ENCODE measurements around the gene ZBTB2. TPM values are rescaled to one million over a fixed set of nuclear protein-coding genes. Genes with fewer than 3 reads are reported as not detected.
"Not testable (repeated sequence)": the region's sequence is repeated elsewhere in the genome, so short reads cannot be mapped to it uniquely, and the experiment has no call there.

Gene ZBTB2
- total RNA-seq, 4 donors from 2014 or later = 11.4 to 15.1 (median 12.4) TPM

GRCh38 chr6:151351731-151352130, 39.6 kb downstream of the ZBTB2 start:
- peaks cover 0 to 74% of the 10 kb centered on the region in 2 donors for H3K36me3 ChIP-seq
- no peak overlapping the region for H3K4me3 ChIP-seq
- H3K4me1 ChIP-seq = peaks cover 0 to 3% (median 0%) of the 10 kb centered on the region in 3 donors
- no peaks in the 10 kb centered on the region for H3K27me3 ChIP-seq
- no peak for TF ChIP-seq POLR2A (IDR thresholded peaks at IDR 0.05)
- no peak for TF ChIP-seq POLR2AphosphoS5 (IDR thresholded peaks at IDR 0.05)
- no peak for TF ChIP-seq CTCF (IDR thresholded peaks at IDR 0.05)
- no peak for TF ChIP-seq EP300 (IDR thresholded peaks at IDR 0.05)
- no peak for ATAC-seq
- H3K27ac ChIP-seq = no peak overlapping the region
- H3K9me3 ChIP-seq = no peaks in the 10 kb centered on the region
- 82 to 92% methylated on average over 2 to 7 of the region's 7 CpGs for WGBS, 2 donors (ENCODE audit: low coverage in 1 of 2)

- ATAC-seq = peak; percentile 10
- Histone ChIP-seq H3K4me1 (no peaks in the 10 kb centered on the region), H3K9me3 (no peaks in the 10 kb centered on the region), H3K36me3 (peaks cover 0 to 74% of the 10 kb centered on the region in 2 donors), H3K27me3 (no peaks in the 10 kb centered on the region), H3K4me3 (no peak overlapping the region), H3K27ac (no peak overlapping the region)
- no peak for TF ChIP-seq POLR2A (IDR thresholded peaks at IDR 0.05)
- no peak for TF ChIP-seq CTCF (IDR thresholded peaks at IDR 0.05)
- TF ChIP-seq POLR2AphosphoS5 (IDR thresholded peaks at IDR 0.05) = no peak
- WGBS, 2 donors (ENCODE audit: low coverage in 1 of 2) = 88 to 100% methylated on average over 4 to 8 of the region's 18 CpGs
These were observed 40.1 kb downstream of the ZBTB2 start for GRCh38 chr6:151351146-151351700.

- Histone ChIP-seq H3K27me3 (no peaks in the 10 kb centered on the region), H3K27ac (no peak overlapping the region), H3K9me3 (no peaks in the 10 kb centered on the region), H3K4me3 (no peak overlapping the region), H3K36me3 (peaks cover 0 to 68% of the 10 kb centered on the region in 2 donors), H3K4me1 (peaks cover 0 to under 1% (median 0%) of the 10 kb centered on the region in 3 donors)
- WGBS, 2 donors (ENCODE audit: low coverage in 1 of 2) = 96 to 98% methylated on average over 10 to 17 of the region's 20 CpGs
- TF ChIP-seq POLR2A (IDR thresholded peaks at IDR 0.05) = no peak
- no peak for TF ChIP-seq CTCF (IDR thresholded peaks at IDR 0.05)
- no peak for TF ChIP-seq POLR2AphosphoS5 (IDR thresholded peaks at IDR 0.05)
- no peak for TF ChIP-seq EP300 (IDR thresholded peaks at IDR 0.05)
- no peak for ATAC-seq
These were observed 40.8 kb downstream of the ZBTB2 start for GRCh38 chr6:151350442-151351145.

DNA sequence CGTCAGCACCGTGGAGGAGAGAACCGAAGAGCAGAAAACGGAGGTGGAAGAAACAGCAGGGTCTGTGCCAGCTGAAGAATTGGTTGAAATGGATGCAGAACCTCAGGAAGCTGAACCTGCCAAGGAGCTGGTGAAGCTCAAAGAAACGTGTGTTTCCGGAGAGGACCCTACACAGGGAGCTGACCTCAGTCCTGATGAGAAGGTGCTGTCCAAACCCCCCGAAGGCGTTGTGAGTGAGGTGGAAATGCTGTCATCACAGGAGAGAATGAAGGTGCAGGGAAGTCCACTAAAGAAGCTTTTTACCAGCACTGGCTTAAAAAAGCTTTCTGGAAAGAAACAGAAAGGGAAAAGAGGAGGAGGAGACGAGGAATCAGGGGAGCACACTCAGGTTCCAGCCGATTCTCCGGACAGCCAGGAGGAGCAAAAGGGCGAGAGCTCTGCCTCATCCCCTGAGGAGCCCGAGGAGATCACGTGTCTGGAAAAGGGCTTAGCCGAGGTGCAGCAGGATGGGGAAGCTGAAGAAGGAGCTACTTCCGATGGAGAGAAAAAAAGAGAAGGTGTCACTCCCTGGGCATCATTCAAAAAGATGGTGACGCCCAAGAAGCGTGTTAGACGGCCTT, 41.6 kb downstream of the ZBTB2 start:
- ATAC-seq = no peak
- TF ChIP-seq CTCF (IDR thresholded peaks at IDR 0.05) = no peak
- no peak for TF ChIP-seq POLR2A (IDR thresholded peaks at IDR 0.05)
- TF ChIP-seq EP300 (IDR thresholded peaks at IDR 0.05) = no peak
- TF ChIP-seq POLR2AphosphoS5 (IDR thresholded peaks at IDR 0.05) = no peak
- H3K9me3 ChIP-seq = no peaks in the 10 kb centered on the region
- peaks cover 0 to 4% (median 0%) of the 10 kb centered on the region in 3 donors for H3K4me1 ChIP-seq
- no peak overlapping the region for H3K4me3 ChIP-seq
- no peak overlapping the region for H3K27ac ChIP-seq
- no peaks in the 10 kb centered on the region for H3K27me3 ChIP-seq
- peaks cover 0 to 62% of the 10 kb centered on the region in 2 donors for H3K36me3 ChIP-seq
- 84 to 90% methylated on average over 10 to 17 of the region's 19 CpGs for WGBS, 2 donors (ENCODE audit: low coverage in 1 of 2)

DNA sequence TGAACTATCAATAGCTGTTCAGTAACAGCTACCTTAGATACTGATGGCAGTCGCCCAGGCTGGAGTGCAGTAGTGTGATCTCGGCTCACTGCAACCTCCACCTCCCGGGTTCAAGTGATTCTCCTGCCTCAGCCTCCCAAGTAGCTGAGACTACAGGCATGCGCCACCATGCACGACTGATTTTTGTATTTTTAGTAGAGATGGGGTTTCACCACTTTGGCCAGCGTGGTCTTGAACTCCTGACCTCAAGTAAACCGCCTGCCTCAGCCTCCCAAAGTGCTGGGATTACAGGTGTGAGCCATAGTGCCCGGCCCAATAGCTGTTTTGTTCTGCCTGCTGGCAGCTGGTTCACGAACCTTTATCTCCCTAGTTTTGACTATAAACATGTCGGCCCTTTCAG, 48.6 kb downstream of the ZBTB2 start:
- not testable (repeated sequence) for H3K27me3 ChIP-seq, H3K4me3 ChIP-seq, ATAC-seq, H3K4me1 ChIP-seq, H3K9me3 ChIP-seq, H3K27ac ChIP-seq
- 80 to 88% methylated on average over 5 to 7 of the region's 10 CpGs for WGBS, 2 donors (ENCODE audit: low coverage in 1 of 2)
- peaks cover 0 to 12% of the 10 kb centered on the region in 2 donors for H3K36me3 ChIP-seq
